ENCODE measurements around the gene YBX2. TPM values are rescaled to one million over a fixed set of nuclear protein-coding genes. Genes with fewer than 3 reads are reported as not detected.

The YBX2 gene
- total and polyA plus RNA-seq, 2 donors (not counting 1 experiment from before 2014, with no cell fraction given), result 0.15 to 0.22 TPM

DNA sequence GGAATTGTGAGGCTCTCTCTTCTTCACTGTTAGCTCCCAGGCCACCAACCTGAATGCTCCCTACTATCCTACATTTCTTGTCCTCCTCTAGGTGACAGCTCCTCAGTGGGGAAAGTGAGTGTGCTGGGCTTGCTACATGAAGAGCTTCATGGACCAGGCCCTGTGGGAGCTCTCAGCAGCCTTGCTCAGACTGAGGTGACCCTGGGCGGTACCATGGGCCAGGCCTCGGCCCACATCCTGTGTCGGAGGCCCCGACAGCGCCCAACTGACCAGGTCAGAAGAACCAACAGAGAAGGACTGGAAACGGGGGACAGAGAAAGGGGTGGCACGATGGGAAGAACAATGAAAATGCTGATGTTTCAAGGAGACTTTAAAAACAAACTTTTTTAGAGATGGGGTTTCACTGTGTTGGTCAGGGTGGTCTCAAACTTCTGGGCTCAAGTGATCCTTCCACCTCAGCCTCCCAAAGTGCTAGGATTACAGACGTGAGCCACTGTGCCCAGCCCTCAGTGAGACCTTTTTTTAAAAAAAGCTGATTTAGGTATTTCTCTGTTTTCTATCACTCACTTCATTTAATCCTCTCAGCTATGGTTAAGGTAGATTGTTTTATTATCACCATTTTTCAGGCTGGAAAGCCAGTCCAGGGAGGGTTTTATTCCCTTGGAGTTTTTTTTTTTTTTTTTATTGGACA lies 37.5 kb downstream of the YBX2 start:
- H3K27me3 ChIP-seq (replicated peaks in 1 of 4; ENCODE audit: control extremely low read depth in 1 of 4, control insufficient read depth in 3 of 4, insufficient read depth in 4 of 4, low read length in 3 of 4), result peaks cover 0 to 2% (median under 1%) of the 10 kb centered on the region in 4 experiments
- Mint-ChIP-seq H3K4me3 (no peak overlapping the region), H3K9me3 (ENCODE audit: insufficient read depth) (no peaks in the 10 kb centered on the region), H3K27me3 (no peaks in the 10 kb centered on the region), H3K27ac (peak overlapping the region; percentile 12), H3K4me1 (peaks cover 27% of the 10 kb centered on the region)
- ChIA-PET CTCF (interaction anchor here (1.2 to 1.7 kb wide), 2 partner anchors 36 to 40 kb away, joined by 3 read pairs; no protein-coding TSS in a partner anchor), POLR2A (interaction anchor here (0.6 to 0.7 kb wide), 2 partner anchors 31 to 292 kb away, joined by 3 to 4 read pairs; partner anchors contain the start of gene TNFSF12)
- no peak for ATAC-seq (ENCODE audit: low read depth)
- no peak for TF ChIP-seq EZH2 (IDR thresholded peaks at IDR 0.05; ENCODE audit: borderline replicate concordance, insufficient read depth, low read depth, low read length, poor library complexity, severe bottlenecking)
- TF ChIP-seq, protein P1, sequence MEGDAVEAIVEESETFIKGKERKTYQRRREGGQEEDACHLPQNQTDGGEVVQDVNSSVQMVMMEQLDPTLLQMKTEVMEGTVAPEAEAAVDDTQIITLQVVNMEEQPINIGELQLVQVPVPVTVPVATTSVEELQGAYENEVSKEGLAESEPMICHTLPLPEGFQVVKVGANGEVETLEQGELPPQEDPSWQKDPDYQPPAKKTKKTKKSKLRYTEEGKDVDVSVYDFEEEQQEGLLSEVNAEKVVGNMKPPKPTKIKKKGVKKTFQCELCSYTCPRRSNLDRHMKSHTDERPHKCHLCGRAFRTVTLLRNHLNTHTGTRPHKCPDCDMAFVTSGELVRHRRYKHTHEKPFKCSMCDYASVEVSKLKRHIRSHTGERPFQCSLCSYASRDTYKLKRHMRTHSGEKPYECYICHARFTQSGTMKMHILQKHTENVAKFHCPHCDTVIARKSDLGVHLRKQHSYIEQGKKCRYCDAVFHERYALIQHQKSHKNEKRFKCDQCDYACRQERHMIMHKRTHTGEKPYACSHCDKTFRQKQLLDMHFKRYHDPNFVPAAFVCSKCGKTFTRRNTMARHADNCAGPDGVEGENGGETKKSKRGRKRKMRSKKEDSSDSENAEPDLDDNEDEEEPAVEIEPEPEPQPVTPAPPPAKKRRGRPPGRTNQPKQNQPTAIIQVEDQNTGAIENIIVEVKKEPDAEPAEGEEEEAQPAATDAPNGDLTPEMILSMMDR (IDR thresholded peaks at IDR 0.05), result no peak
- intact Hi-C loops (cut with micrococcal nuclease), result no loop called here
- H3K4me1 ChIP-seq (ENCODE audit: control insufficient read depth in 2 of 2, insufficient read depth in 2 of 2, low read length in 2 of 2), result peaks cover 17 to 24% of the 10 kb centered on the region in 2 donors
- H4K20me1 ChIP-seq (ENCODE audit: control insufficient read depth, insufficient read depth, low read length, poor library complexity, severe bottlenecking), result no peaks in the 10 kb centered on the region
- 96% methylated on average over 7 of the region's 8 CpGs for WGBS (ENCODE audit: insufficient coverage)
- DNase-seq, result no peak
- H3K9ac ChIP-seq (ENCODE audit: low read length), result no peak overlapping the region
- no peaks in the 10 kb centered on the region for H3K9me3 ChIP-seq (ENCODE audit: control extremely low read depth in 1 of 3, control insufficient read depth in 2 of 3, insufficient read depth in 1 of 3, low read length in 2 of 3)
- H2AFZ ChIP-seq (ENCODE audit: insufficient read depth, low read depth, low read length, poor library complexity, severe bottlenecking), result no peak overlapping the region
- peaks cover 9 to 45% of the 10 kb centered on the region in 2 experiments for H3K36me3 ChIP-seq (replicated peaks in 1 of 2; ENCODE audit: control extremely low read depth in 1 of 2, control insufficient read depth in 1 of 2, extremely low read depth in 1 of 2, insufficient read depth in 2 of 2, low read length in 1 of 2)
- no peak overlapping the region for H3K4me2 ChIP-seq (replicated peaks; ENCODE audit: low read depth, low read length, poor library complexity, severe bottlenecking)
- no peak overlapping the region for H3K4me3 ChIP-seq (ENCODE audit: control extremely low read depth in 1 of 5, extremely low read depth in 1 of 5, insufficient read depth in 1 of 5, low read depth in 2 of 5, low read length in 4 of 5)
- H3K79me2 ChIP-seq (ENCODE audit: control insufficient read depth, insufficient read depth, low read length), result peaks cover 12% of the 10 kb centered on the region
- no peak overlapping the region for H3K27ac ChIP-seq (ENCODE audit: low read length in 2 of 2)

DNA sequence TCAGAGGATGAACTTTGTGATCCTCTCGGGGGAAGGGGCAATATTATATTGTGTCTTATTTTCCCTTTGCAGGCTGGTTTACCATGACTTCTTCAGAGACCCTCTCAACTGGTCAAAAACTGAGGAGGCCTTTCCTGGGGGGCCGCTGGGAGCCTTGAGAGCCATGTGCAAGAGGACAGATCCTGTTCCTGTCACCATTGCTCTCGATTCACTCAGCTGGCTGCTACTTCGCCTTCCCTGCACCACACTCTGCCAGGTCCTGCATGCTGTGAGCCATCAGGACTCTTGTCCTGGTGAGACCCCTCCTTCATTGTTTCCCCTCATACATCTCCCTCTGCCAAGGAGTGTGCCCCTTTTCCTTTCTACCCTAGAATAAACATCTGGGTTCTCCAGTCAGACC lies 39.9 kb downstream of the YBX2 start:
- no peaks in the 10 kb centered on the region for H3K27me3 Mint-ChIP-seq
- H3K4me3 Mint-ChIP-seq, result no peak overlapping the region
- H3K4me1 Mint-ChIP-seq, result peaks cover 33% of the 10 kb centered on the region

More for the DNA sequence above, 39.9 kb downstream of the YBX2 start:
- Histone ChIP-seq H3K4me2 (replicated peaks; ENCODE audit: low read depth, low read length, poor library complexity, severe bottlenecking) (no peak overlapping the region), H2AFZ (ENCODE audit: insufficient read depth, low read depth, low read length, poor library complexity, severe bottlenecking) (no peak overlapping the region), H3K9ac (ENCODE audit: low read length) (no peak overlapping the region), H3K79me2 (ENCODE audit: control insufficient read depth, insufficient read depth, low read length) (peaks cover 31% of the 10 kb centered on the region), H4K20me1 (ENCODE audit: control insufficient read depth, insufficient read depth, low read length, poor library complexity, severe bottlenecking) (peaks cover 2% of the 10 kb centered on the region), H3K36me3 (replicated peaks in 1 of 2; ENCODE audit: control extremely low read depth in 1 of 2, control insufficient read depth in 1 of 2, extremely low read depth in 1 of 2, insufficient read depth in 2 of 2, low read length in 1 of 2) (peaks cover 9 to 45% of the 10 kb centered on the region in 2 experiments), H3K4me3 (ENCODE audit: control extremely low read depth in 1 of 5, extremely low read depth in 1 of 5, insufficient read depth in 1 of 5, low read depth in 2 of 5, low read length in 4 of 5) (no peak overlapping the region), H3K4me1 (ENCODE audit: control insufficient read depth in 2 of 2, insufficient read depth in 2 of 2, low read length in 2 of 2) (peaks cover 21 to 25% of the 10 kb centered on the region in 2 donors), H3K27ac (ENCODE audit: low read length in 2 of 2) (no peak overlapping the region), H3K9me3 (ENCODE audit: control extremely low read depth in 1 of 3, control insufficient read depth in 2 of 3, insufficient read depth in 1 of 3, low read length in 2 of 3) (no peaks in the 10 kb centered on the region), H3K27me3 (replicated peaks in 1 of 4; ENCODE audit: control extremely low read depth in 1 of 4, control insufficient read depth in 3 of 4, insufficient read depth in 4 of 4, low read length in 3 of 4) (no peaks in the 10 kb centered on the region)
- DNase-seq (no peak), ATAC-seq (ENCODE audit: low read depth) (no peak)
- TF ChIP-seq EZH2 (IDR thresholded peaks at IDR 0.05; ENCODE audit: borderline replicate concordance, insufficient read depth, low read depth, low read length, poor library complexity, severe bottlenecking), result no peak
- TF ChIP-seq, protein P1 (IDR thresholded peaks at IDR 0.05), result no peak
- Mint-ChIP-seq H3K27ac (no peak overlapping the region), H3K9me3 (ENCODE audit: insufficient read depth) (no peaks in the 10 kb centered on the region)
- intact Hi-C loops (cut with micrococcal nuclease), result loop anchor here (5.0 kb wide), 2 partner anchors 433 to 603 kb away; partner anchors contain the start of genes CYB5D1, NAA38, TMEM88 and TP53
- ChIA-PET CTCF (interaction anchor here (0.7 kb wide), 1 partner anchor 190 kb away, joined by 3 read pairs; no protein-coding TSS in a partner anchor), POLR2A (interaction anchor here (0.6 to 0.7 kb wide), 4 partner anchors 15 to 227 kb away, joined by 3 to 7 read pairs (median 4); partner anchors contain the start of gene PHF23)
- 93% methylated on average over 4 of the region's 4 CpGs for WGBS (ENCODE audit: insufficient coverage)

Data from B cell (primary cell).